ENCODE measurements around the gene CAMK1D.

- TF ChIP-seq CTCF (IDR thresholded peaks at IDR 0.05; ENCODE audit: low read depth, low read length) (no peak), POLR2A (IDR thresholded peaks at IDR 0.05; ENCODE audit: extremely low read depth, insufficient read length) (no peak)
Measured at GRCh38 chr10:12535656-12536055, 186.3 kb downstream of the CAMK1D start.

Measured in NB4 (cell line).